GM12891 (cell line): ENCODE measurements around the gene BRD3.

Experiments used
- POLR2A ChIP-seq: IDR thresholded peaks from 2 replicates; pipeline ENCODE4 v1.6.1; 2011; ENCODE audit warnings: low read depth, low read length, control low read depth
- POLR2AphosphoS5 ChIP-seq: IDR thresholded peaks from 2 replicates; pipeline ENCODE4 v1.6.1; 2011; ENCODE audit warnings: low read depth, low read length, control low read depth
- POU2F2 ChIP-seq: IDR thresholded peaks from 2 replicates; pipeline ENCODE4 v1.6.1; 2011; ENCODE audit warnings: low read depth, mild to moderate bottlenecking, control low read depth, low read length, moderate library complexity

- TF ChIP-seq POLR2AphosphoS5 (no peak), POLR2A (no peak), POU2F2 (no peak)
Observed at GRCh38 chr9:134040781-134041648, 26.8 kb downstream of the BRD3 start.
